ENCODE results near the gene SH3BP4.

DNA sequence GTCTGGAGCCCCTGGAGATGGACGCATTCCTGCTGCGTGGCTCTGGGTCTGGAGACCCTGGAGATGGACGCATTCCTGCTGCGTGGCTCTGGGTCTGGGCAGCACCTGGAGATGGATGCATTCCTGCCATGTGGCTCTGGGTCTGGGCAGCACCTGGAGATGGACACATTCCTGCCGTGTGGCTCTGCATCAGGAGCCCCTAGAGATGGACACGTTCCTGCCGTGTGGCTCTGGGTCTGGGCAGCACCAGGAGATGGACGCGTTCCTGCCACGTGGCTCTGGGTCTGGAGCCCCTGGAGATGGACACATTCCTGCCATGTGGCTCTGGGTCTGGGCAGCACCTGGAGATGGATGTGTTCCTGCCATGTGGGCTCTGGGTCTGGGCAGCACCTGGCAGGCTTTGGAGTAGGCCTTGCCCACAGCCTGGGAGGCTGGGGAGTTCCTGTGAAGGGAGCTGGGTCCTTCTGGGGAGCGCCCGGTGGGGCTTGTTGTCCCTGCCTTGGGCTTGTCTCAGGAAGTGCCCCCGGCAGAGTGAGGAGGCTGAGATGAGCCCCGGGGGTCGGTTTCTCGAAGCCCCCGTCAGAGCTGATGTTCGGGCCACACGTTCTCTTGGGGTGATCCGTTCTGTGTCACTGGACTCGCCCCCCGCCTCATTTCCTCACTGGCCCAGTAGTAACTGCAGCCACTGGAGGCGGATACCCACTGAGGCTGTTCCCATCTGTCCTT, 41.0 kb downstream of the SH3BP4 start:
- TF ChIP-seq, protein P1, sequence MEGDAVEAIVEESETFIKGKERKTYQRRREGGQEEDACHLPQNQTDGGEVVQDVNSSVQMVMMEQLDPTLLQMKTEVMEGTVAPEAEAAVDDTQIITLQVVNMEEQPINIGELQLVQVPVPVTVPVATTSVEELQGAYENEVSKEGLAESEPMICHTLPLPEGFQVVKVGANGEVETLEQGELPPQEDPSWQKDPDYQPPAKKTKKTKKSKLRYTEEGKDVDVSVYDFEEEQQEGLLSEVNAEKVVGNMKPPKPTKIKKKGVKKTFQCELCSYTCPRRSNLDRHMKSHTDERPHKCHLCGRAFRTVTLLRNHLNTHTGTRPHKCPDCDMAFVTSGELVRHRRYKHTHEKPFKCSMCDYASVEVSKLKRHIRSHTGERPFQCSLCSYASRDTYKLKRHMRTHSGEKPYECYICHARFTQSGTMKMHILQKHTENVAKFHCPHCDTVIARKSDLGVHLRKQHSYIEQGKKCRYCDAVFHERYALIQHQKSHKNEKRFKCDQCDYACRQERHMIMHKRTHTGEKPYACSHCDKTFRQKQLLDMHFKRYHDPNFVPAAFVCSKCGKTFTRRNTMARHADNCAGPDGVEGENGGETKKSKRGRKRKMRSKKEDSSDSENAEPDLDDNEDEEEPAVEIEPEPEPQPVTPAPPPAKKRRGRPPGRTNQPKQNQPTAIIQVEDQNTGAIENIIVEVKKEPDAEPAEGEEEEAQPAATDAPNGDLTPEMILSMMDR (IDR thresholded peaks at IDR 0.05; ENCODE audit: low read depth, low read length): no peak
- TF ChIP-seq EZH2phosphoT487 (IDR thresholded peaks at IDR 0.05; ENCODE audit: low read depth): no peak
